Urinary bladder (tissue), 4 donors: ENCODE results near the gene IL24. TPM values are rescaled to one million over a fixed set of nuclear protein-coding genes. Genes with fewer than 3 reads are reported as not detected.

Source experiments
- DNase-seq: peaks from one replicate; pipeline ENCODE4 v3.0.0-alpha.2; 2015; ENCODE audit errors: extremely low spot score
- H3K27ac ChIP-seq: one replicate; pipeline ENCODE4 v1.5.1; 2013; ENCODE audit warnings: low read depth, mild to moderate bottlenecking, moderate library complexity
- H3K36me3 ChIP-seq: one replicate; pipeline ENCODE4 v1.6.1; 2013; ENCODE audit warnings: mild to moderate bottlenecking, moderate library complexity; ENCODE audit not compliant: insufficient read depth
- H3K4me1 ChIP-seq: one replicate; pipeline ENCODE4 v1.6.1; 2013; ENCODE audit warnings: mild to moderate bottlenecking, moderate library complexity; ENCODE audit not compliant: insufficient read depth
- H3K4me3 ChIP-seq: one replicate; pipeline ENCODE4 v1.5.1; 2013; ENCODE audit warnings: low read depth, low read length
- WGBS: extraction: QIAGEN DNeasy Blood & Tissue Kit; methylation state at CpG from one replicate; pipeline ENCODE4 v1.1.7; 2013; 5-methylcytosine and 5-hydroxymethylcytosine counted together
- polyA plus RNA-seq: library from polyadenylated mRNA; stranded (reverse); fragments of 200-250 nt; gene quantifications from one replicate; pipeline ENCODE4 v1.2.3, GENCODE V29; 2013
- total RNA-seq: library from RNA; depleted of rRNA; stranded (reverse); fragments of >200 nt; gene quantifications from one replicate; pipeline ENCODE4 v1.2.3, GENCODE V29; 2014
- donor health status: healthy with polysubstance abuse.
- donor health status: healthy.

The IL24 gene
- total and polyA plus RNA-seq, 2 donors = 0.06 TPM; not detected in 1

DNA sequence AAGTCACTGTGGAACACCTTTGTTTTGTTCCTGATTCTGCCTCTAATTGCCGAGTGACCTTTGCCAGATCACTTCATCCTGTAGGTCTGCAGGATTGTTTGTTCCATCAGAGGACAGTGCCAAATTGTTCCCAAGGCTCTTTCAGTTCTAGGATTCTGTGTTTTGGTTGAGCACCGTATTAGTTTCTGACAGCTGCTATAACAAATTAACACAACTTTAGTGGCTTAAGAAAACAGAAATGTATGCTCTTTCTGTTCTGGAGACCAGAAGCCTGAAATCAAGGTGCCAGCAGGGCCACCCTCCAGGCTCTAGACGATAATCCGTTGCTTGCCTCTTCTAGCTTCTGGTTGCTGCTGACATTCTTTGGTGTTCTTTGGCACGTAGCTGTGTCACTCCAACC, 52.4 kb downstream of the IL24 start:
- whole genome bisulfite sequencing = 92% methylated on average over 5 of the region's 5 CpGs
- no peak for DNase-seq
- Histone ChIP-seq H3K4me3 (no peak overlapping the region), H3K27ac (no peak overlapping the region), H3K36me3 (no peaks in the 10 kb centered on the region), H3K4me1 (no peaks in the 10 kb centered on the region)

DNA sequence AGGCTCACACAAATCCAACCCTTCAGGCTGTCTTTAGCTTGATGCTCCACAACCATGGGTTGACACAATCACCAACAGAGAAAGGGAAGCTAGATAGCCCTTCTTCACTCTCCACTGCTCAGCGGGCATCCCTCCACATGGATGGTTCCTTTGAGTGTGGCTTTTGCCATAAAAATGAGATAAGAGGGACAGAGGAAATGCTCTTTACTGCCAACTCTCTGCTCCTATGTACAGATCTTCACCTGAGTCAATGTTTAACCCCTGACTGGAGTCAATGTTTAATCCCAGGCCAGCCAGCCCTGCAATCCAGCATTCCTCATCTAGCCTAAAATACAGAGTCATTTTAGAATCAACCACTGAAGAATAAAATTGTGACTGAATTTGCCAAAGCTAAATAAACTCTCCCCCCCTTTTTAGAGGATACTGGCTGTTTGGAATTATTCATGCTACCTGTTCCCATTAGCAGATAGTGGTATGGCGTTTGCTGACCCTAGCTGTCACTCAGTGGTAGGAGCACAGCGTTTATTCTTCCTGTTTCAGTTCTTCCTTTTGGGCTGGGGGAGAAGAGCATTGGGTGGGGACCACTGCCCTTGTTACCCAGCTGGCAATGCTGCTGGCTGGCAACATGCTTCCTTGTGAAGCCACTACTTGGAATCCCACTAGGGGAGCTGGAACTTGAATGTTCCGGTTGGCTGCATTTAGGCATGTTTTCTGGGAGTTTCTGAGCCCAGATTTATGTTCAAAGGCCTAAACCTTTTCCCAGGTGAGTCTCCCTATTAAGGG, 54.3 kb downstream of the IL24 start:
- H3K4me1 ChIP-seq = no peaks in the 10 kb centered on the region
- H3K27ac ChIP-seq = no peak overlapping the region
- 81% methylated on average over 4 of the region's 4 CpGs for whole genome bisulfite sequencing
- no peak overlapping the region for H3K4me3 ChIP-seq
- no peak for DNase-seq
- no peaks in the 10 kb centered on the region for H3K36me3 ChIP-seq

DNA sequence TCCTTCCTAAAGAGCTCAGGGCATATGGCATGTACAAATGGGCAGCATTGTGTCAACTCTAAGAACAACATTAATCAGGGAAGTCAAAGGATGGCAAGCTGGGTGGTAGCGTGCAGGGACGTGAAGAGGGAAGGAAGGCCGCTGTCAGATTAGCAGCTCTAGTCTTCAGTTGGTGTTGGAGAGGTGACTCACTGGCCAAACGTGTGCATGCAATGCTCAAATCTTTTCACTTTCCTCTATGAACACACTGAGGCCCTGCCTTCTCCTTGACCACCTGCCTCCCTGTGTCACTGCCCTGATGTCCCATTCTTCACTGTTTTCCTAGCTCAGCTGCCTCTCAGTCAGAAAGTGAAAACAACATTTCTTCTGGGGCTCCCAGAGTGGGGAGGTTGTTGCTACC, 54.9 kb downstream of the IL24 start:
- no peaks in the 10 kb centered on the region for H3K36me3 ChIP-seq
- DNase-seq = no peak
- WGBS = 65% methylated on average over 4 of the region's 4 CpGs
- no peak overlapping the region for H3K27ac ChIP-seq
- no peak overlapping the region for H3K4me3 ChIP-seq
- H3K4me1 ChIP-seq = no peaks in the 10 kb centered on the region

DNA sequence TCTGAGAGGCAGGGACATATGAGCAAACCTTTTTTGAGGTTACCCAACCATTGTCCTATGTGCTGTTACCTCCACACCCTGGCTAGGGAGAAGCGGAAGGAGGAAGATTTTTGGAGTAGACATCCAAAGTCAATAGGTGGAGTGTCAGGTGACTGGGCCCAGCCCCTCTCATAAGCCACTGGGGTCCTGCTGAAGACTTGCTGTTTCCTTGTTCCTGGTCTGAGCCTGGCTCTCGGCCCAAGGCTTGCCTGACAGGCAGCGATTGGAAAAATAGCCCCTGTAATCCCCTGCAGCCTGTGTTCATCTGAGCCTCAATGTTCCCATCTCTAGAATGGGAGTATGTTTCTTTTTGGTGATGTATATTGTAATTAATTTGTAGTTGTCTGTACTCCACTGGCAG, 55.9 kb downstream of the IL24 start:
- no peak for DNase-seq
- Histone ChIP-seq H3K4me1 (no peaks in the 10 kb centered on the region), H3K36me3 (no peaks in the 10 kb centered on the region), H3K27ac (no peak overlapping the region), H3K4me3 (no peak overlapping the region)
- 89% methylated on average over 3 of the region's 3 CpGs for WGBS

DNA sequence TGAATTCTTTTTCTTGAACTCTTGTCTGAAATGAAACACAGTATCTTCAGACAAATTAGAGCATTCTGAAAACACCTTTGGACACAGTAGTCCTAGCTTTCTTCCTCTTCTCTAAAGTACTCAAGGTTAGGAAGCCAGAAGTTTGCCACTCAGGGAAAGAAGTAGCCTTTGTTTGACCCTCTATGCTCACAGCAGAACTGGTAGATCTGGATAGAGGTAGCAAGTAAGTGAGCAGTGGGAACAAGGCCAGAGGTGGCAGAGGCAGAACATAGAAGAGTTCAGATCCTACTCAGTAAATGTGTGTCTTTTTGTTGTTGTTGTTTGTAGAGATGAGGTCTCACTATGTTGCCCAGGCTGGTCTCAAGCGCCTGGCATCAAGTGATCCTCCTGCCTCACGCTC, 56.4 kb downstream of the IL24 start:
- Histone ChIP-seq H3K36me3 (no peaks in the 10 kb centered on the region), H3K27ac (no peak overlapping the region), H3K4me3 (no peak overlapping the region), H3K4me1 (no peaks in the 10 kb centered on the region)
- no peak for DNase-seq
- WGBS = 90% methylated on average over 2 of the region's 2 CpGs

Other genes with a start within 250 kb of the IL24 start
- 20.4 TPM for gene MAPKAPK2, start 212.5 kb upstream of the IL24 start, total RNA-seq
- 49.5 TPM for gene MAPKAPK2, start 212.5 kb upstream of the IL24 start, polyA plus RNA-seq
- gene IL19, start 126.7 kb upstream of the IL24 start, total RNA-seq = not detected
- gene IL19, start 126.7 kb upstream of the IL24 start, polyA plus RNA-seq = not detected
- 2.8 TPM for gene IL10, start 124.9 kb upstream of the IL24 start, total RNA-seq
- gene IL10, start 124.9 kb upstream of the IL24 start, polyA plus RNA-seq = 2.2 TPM
- gene IL20, start 31.8 kb upstream of the IL24 start, total RNA-seq = not detected
- gene IL20, start 31.8 kb upstream of the IL24 start, polyA plus RNA-seq = not detected
- 0.95 TPM for gene FCMR, start 24.5 kb downstream of the IL24 start, total RNA-seq
- 6.1 TPM for gene FCMR, start 24.5 kb downstream of the IL24 start, polyA plus RNA-seq
- gene PIGR, start 49.0 kb downstream of the IL24 start, total RNA-seq = 27.5 TPM
- 2.3 TPM for gene PIGR, start 49.0 kb downstream of the IL24 start, polyA plus RNA-seq
- not detected for gene FCAMR, start 73.0 kb downstream of the IL24 start, total RNA-seq
- gene FCAMR, start 73.0 kb downstream of the IL24 start, polyA plus RNA-seq = not detected
- 6.2 TPM for gene C1orf116, start 135.3 kb downstream of the IL24 start, total RNA-seq
- 2.7 TPM for gene C1orf116, start 135.3 kb downstream of the IL24 start, polyA plus RNA-seq
- gene YOD1, start 153.8 kb downstream of the IL24 start, total RNA-seq = 18.1 TPM
- 2.8 TPM for gene YOD1, start 153.8 kb downstream of the IL24 start, polyA plus RNA-seq
- gene PFKFB2, start 155.8 kb downstream of the IL24 start, total RNA-seq = 9.3 TPM
- 3.4 TPM for gene PFKFB2, start 155.8 kb downstream of the IL24 start, polyA plus RNA-seq
- gene C4BPB, start 191.4 kb downstream of the IL24 start, total RNA-seq = 1.6 TPM
- 0.46 TPM for gene C4BPB, start 191.4 kb downstream of the IL24 start, polyA plus RNA-seq
- 0.95 TPM for gene C4BPA, start 206.8 kb downstream of the IL24 start, total RNA-seq
- gene C4BPA, start 206.8 kb downstream of the IL24 start, polyA plus RNA-seq = 0.91 TPM